Measurements from ENCODE around the gene KDM8.

DNA sequence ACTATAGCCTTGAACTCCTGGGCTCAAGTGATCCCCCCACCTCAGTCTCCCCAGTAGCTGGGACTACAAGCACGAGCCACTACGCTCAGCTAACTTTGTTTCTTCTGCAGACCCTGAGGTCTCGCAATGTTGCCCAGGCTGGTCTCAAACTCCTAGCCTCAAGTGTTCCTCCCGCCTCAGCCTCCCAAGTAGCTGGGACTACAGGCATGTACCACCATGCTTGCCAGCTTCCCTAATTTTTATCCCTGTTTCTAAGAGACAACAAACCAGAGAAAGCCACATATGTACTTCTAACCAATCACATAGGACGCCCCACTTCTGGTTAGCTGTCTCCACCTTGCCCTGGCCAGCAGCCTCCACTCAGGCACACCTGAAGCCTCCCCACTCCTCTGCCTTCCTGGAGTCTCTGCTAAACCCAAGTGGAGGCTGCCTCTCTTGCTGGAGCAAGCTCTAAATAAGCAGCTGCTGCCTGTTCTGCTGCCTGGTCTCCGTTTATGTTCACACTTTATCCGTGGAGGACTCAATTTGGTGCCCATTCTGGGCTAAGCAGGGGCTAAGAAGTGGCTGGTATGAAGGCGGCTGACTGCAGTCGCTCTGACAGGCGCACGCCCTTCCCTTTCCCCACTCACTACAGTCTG lies 40.5 kb downstream of the KDM8 start:
- TF ChIP-seq ZBTB9 (CRISPR knock-in tag; IDR thresholded peaks at IDR 0.05) (no peak), ZNF639 (CRISPR knock-in tag; conservative IDR thresholded peaks at IDR 0.05 in 1 of 2, IDR thresholded peaks at IDR 0.05 in 1 of 2) (no peak), ZBTB49 (CRISPR knock-in tag; IDR thresholded peaks at IDR 0.05; ENCODE audit: borderline replicate concordance) (no peak), RFX5 (IDR thresholded peaks at IDR 0.05; ENCODE audit: low read depth, low read length) (no peak), TEAD4 (IDR thresholded peaks at IDR 0.05; ENCODE audit: low read length) (no peak), TEAD4 (CRISPR knock-in tag; IDR thresholded peaks at IDR 0.05; ENCODE audit: borderline replicate concordance) (no peak), CBX2 (IDR thresholded peaks at IDR 0.05; ENCODE audit: insufficient read depth, low read length, poor library complexity, severe bottlenecking) (no peak), ZFP30 (CRISPR knock-in tag; IDR thresholded peaks at IDR 0.05; ENCODE audit: borderline replicate concordance) (no peak), JUNB (CRISPR knock-in tag; conservative IDR thresholded peaks at IDR 0.05) (no peak), ZNF232 (CRISPR knock-in tag; IDR thresholded peaks at IDR 0.05) (no peak)

Measured in K562 (cell line).